A549 (cell line): ENCODE data around the gene SPIRE1. TPM values are rescaled to one million over a fixed set of nuclear protein-coding genes. Genes with fewer than 3 reads are reported as not detected.

Experiments used
- ATAC-seq, 2 experiments: fragments of 200-7000 bp in 1 of 2; fragments of >200 bp in 1 of 2; cut with Nextera tagmentation in 1 of 2; cut with Tn5 transposase in 1 of 2; 3 replicates each; pipeline versions ENCODE4 v1.8.0 to v1.9.1; 2018 to 2020; ENCODE audit warnings: mild to moderate bottlenecking in 1 of 2, moderate library complexity in 1 of 2
- CTCF ChIA-PET: fragments of 300-600 bp; sonication (Branson Sonifier 250); formaldehyde crosslinking; extraction: SDS; loops from one replicate; lab custom pipeline; 2021; ENCODE audit warnings: antibody characterized with exemption, inconsistent platforms; lab: Yijun Ruan, JAX
- POLR2A ChIA-PET: fragments of 350-600 bp; formaldehyde crosslinking; extraction: SDS; loops from one replicate; lab custom pipeline; 2021; ENCODE audit warnings: antibody characterized with exemption, inconsistent platforms; lab: Yijun Ruan, JAX
- DNase-seq, 2 experiments: peaks; one replicate each; pipeline versions ENCODE4 v3.0.0 to v3.0.0-alpha.2; 2011 to 2016; ENCODE audit warnings: low read depth in 1 of 2, low spot score in 1 of 2
- FAIRE-seq: peaks from 2 replicates; lab custom pipeline; 2011; peaks lifted over from hg19 to GRCh38; lab: Jason Lieb, UNC
- H3K27ac ChIP-seq, 2 experiments: fragments of >200 bp; sonication (Bioruptor Twin); formaldehyde crosslinking; 3 replicates each; pipeline ENCODE4 v1.5.1; 2016 to 2017
- H3K4me1 ChIP-seq: fragments of >200 bp; sonication (Bioruptor Twin); formaldehyde crosslinking; 3 replicates; pipeline ENCODE4 v1.6.1; 2016
- H3K4me2 ChIP-seq: fragments of >200 bp; sonication (Bioruptor Twin); formaldehyde crosslinking; 3 replicates; pipeline ENCODE4 v1.6.1; 2016
- H3K4me3 ChIP-seq: fragments of >200 bp; sonication (Bioruptor Twin); formaldehyde crosslinking; 3 replicates; pipeline ENCODE4 v1.5.1; 2016
- H3K9me3 ChIP-seq: fragments of >200 bp; sonication (Bioruptor Twin); formaldehyde crosslinking; 3 replicates; pipeline ENCODE4 v1.6.1; 2016
- BHLHE40 ChIP-seq: IDR thresholded peaks from 2 replicates; pipeline ENCODE4 v1.6.1; 2012; ENCODE audit warnings: low read depth, low read length, inconsistent platforms
- CEBPB ChIP-seq, 2 experiments: fragments of >200 bp in 1 of 2; sonication (Bioruptor Twin) in 1 of 2; formaldehyde crosslinking in 1 of 2; IDR thresholded peaks; 2 replicates each; pipeline ENCODE4 v1.6.1; 2012 to 2016
- CHD2 ChIP-seq: fragments of 150-350 bp; IDR thresholded peaks from 2 replicates; pipeline ENCODE4 v1.6.1; 2014; ENCODE audit warnings: low read length; ENCODE audit not compliant: partially characterized antibody
- CHD4 ChIP-seq: fragments of 200-600 bp; sonication (generic); IDR thresholded peaks from 2 replicates; pipeline ENCODE4 v1.6.1; 2016; ENCODE audit warnings: antibody characterized with exemption, mild to moderate bottlenecking, borderline replicate concordance
- FOSB ChIP-seq: fragments of 250-450 bp; sonication (Bioruptor Pico); IDR thresholded peaks from 2 replicates; pipeline ENCODE4 v1.5.0; 2020; ENCODE audit warnings: mild to moderate bottlenecking, moderate library complexity
- FOSL2 ChIP-seq, 2 experiments: fragments of 450-650 bp in 1 of 2; fragments of >200 bp in 1 of 2; sonication (Bioruptor Twin) in 1 of 2; formaldehyde crosslinking; IDR thresholded peaks; 2 replicates each; pipeline versions ENCODE4 v1.5.0 to v1.6.1; 2016 to 2020; ENCODE audit warnings: mild to moderate bottlenecking in 1 of 2, moderate library complexity in 1 of 2
- HDAC2 ChIP-seq: fragments of 200-600 bp; sonication (generic); IDR thresholded peaks from 2 replicates; pipeline ENCODE4 v1.6.1; 2016
- HEYL ChIP-seq: fragments of 250-450 bp; sonication (Bioruptor Pico); IDR thresholded peaks from 2 replicates; pipeline ENCODE4 v1.8.0; 2021; ENCODE audit warnings: mild to moderate bottlenecking, moderate library complexity
- KDM1A ChIP-seq: fragments of 200-600 bp; sonication (generic); IDR thresholded peaks from 2 replicates; pipeline ENCODE4 v1.6.1; 2016; ENCODE audit warnings: low read depth, mild to moderate bottlenecking
- MAFK ChIP-seq: fragments of 450-650 bp; IDR thresholded peaks from 2 replicates; pipeline ENCODE4 v1.6.1; 2014; ENCODE audit not compliant: partially characterized antibody
- NR3C1 ChIP-seq: fragments of >200 bp; sonication (Bioruptor Twin); formaldehyde crosslinking; IDR thresholded peaks from 3 replicates; pipeline ENCODE4 v1.6.1; 2017
- POLR2A ChIP-seq: IDR thresholded peaks from 2 replicates; pipeline ENCODE4 v1.6.1; 2012; ENCODE audit warnings: mild to moderate bottlenecking, low read length
- RAD21 ChIP-seq, 2 experiments: fragments of >200 bp in 1 of 2; sonication (Bioruptor Twin) in 1 of 2; formaldehyde crosslinking in 1 of 2; IDR thresholded peaks in 1 of 2; conservative IDR thresholded peaks in 1 of 2; 2 replicates in 1 of 2; 3 replicates in 1 of 2; pipeline ENCODE4 v1.6.1; 2012 to 2018; ENCODE audit warnings: inconsistent platforms in 1 of 2
- RARB ChIP-seq: fragments of 250-450 bp; sonication (Bioruptor Pico); IDR thresholded peaks from 2 replicates; pipeline ENCODE4 v1.8.0; 2021; ENCODE audit warnings: mild to moderate bottlenecking, moderate library complexity
- RFX5 ChIP-seq: fragments of 450-650 bp; IDR thresholded peaks from 2 replicates; pipeline ENCODE4 v1.7.1; 2014; ENCODE audit warnings: antibody characterized with exemption, mild to moderate bottlenecking, moderate library complexity
- SMC3 ChIP-seq: fragments of >200 bp; sonication (Bioruptor Twin); formaldehyde crosslinking; IDR thresholded peaks from 3 replicates; pipeline ENCODE4 v1.6.1; 2018; ENCODE audit warnings: inconsistent platforms
- SREBF2 ChIP-seq: fragments of 450-650 bp; IDR thresholded peaks from 2 replicates; pipeline ENCODE4 v1.6.1; 2014; ENCODE audit warnings: mild to moderate bottlenecking, moderate library complexity
- TFCP2L1 ChIP-seq: fragments of 250-450 bp; sonication (Bioruptor Pico); IDR thresholded peaks from 2 replicates; pipeline ENCODE4 v1.5.0; 2021; ENCODE audit warnings: mild to moderate bottlenecking
- ZC3H11A ChIP-seq: fragments of 450-650 bp; IDR thresholded peaks from 2 replicates; pipeline ENCODE4 v1.6.1; 2014; ENCODE audit warnings: antibody characterized with exemption, mild to moderate bottlenecking
- WGBS: methylation state at CpG from one replicate; pipeline ENCODE4 v1.1.6; 2017; ENCODE audit errors: missing lambda C conversion rate; 5-methylcytosine and 5-hydroxymethylcytosine counted together
- polyA plus RNA-seq, 4 experiments: library from polyadenylated mRNA; depleted of rRNA in 3 of 4; stranded (reverse); fragments of >200 nt; fragmentation: RNase III in 1 of 4; extraction: RNeasy Plus Mini Kit Qiagen cat#74134 plus additional on column Dnase treatment in 1 of 4; gene quantifications; 2 replicates in 3 of 4; 3 replicates in 1 of 4; pipeline ENCODE4 v1.2.3, GENCODE V29; 2011 to 2017
- TF ChIP-seq, protein P1 (sequence below): fragments of >200 bp; sonication (Bioruptor Twin); formaldehyde crosslinking; IDR thresholded peaks from 2 replicates; pipeline ENCODE4 v1.6.1; 2016
- TF ChIP-seq, protein P2 (sequence below): IDR thresholded peaks from 2 replicates; pipeline ENCODE4 v1.6.1; 2012
- TF ChIP-seq, protein P3 (sequence below): fragments of 250-450 bp; sonication (Bioruptor Pico); IDR thresholded peaks from 2 replicates; pipeline ENCODE4 v1.5.0; 2021; ENCODE audit warnings: mild to moderate bottlenecking, moderate library complexity, borderline replicate concordance
- TF ChIP-seq, protein P4 (sequence below): fragments of 250-450 bp; sonication (Bioruptor Pico); IDR thresholded peaks from 2 replicates; pipeline ENCODE4 v1.5.0; 2020; ENCODE audit warnings: low read depth, mild to moderate bottlenecking, moderate library complexity

SPIRE1 gene
- polyA plus RNA-seq, 2 of the 4 experiments (the other 2 are of a cell fraction): 8.3 to 29.4 TPM

DNA sequence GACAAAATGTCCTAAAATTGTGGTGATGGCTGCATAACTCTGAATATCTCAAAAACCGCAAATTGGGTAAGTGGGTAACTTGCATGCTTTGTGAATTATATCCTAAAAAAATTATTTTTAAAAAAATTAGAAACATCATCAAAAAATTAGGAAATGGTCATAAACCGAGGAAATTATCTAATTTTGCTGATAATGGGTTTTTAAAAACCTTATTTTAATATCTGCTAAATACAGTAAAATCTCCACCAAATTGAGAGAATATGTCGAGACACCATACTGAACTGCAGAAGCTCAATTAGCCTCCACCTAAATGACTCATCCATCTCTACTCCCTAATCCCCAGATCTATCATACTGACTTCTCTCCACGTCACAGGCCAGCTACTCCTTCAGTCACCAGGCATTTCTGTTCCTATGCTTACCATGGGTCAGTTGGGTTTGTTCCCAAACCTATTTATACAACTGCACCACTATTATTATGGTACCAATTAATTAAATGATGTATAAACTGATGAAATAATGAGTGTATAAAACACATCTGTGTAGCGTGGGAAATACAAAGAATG lies 36.1 kb downstream of the SPIRE1 start:
- H3K4me2 ChIP-seq: no peak overlapping the region
- ChIA-PET POLR2A (no interaction called here), CTCF (no interaction called here)
- no peak for FAIRE-seq
- 0 out of 3 replicates have a peak, but pooled peaks cover 5% of the 10 kb centered on the region for H3K4me1 ChIP-seq
- no peak for ATAC-seq
- WGBS: 84% methylated on average over 5 of the region's 5 CpGs
- H3K27ac ChIP-seq: no peak overlapping the region
- H3K9me3 ChIP-seq: no peaks in the 10 kb centered on the region
- TF ChIP-seq MAFK (no peak), FOSL2 (IDR thresholded peaks at IDR 0.05) (no peak), FOSL2 (CRISPR knock-in tag; IDR thresholded peaks at IDR 0.05) (no peak), FOSB (CRISPR knock-in tag) (no peak), ZC3H11A (no peak), RFX5 (no peak), KDM1A (no peak), NR3C1 (no peak), CHD2 (no peak), RAD21 (conservative IDR thresholded peaks at IDR 0.05 in 1 of 2, IDR thresholded peaks at IDR 0.05 in 1 of 2) (no peak), SMC3 (no peak), HDAC2 (no peak), RARB (CRISPR knock-in tag) (no peak), BHLHE40 (no peak), TFCP2L1 (CRISPR knock-in tag) (no peak)
- TF ChIP-seq, protein P1, sequence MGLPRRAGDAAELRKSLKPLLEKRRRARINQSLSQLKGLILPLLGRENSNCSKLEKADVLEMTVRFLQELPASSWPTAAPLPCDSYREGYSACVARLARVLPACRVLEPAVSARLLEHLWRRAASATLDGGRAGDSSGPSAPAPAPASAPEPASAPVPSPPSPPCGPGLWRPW: no peak
- TF ChIP-seq, protein P2, sequence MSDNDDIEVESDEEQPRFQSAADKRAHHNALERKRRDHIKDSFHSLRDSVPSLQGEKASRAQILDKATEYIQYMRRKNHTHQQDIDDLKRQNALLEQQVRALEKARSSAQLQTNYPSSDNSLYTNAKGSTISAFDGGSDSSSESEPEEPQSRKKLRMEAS: no peak
- TF ChIP-seq, protein P3, sequence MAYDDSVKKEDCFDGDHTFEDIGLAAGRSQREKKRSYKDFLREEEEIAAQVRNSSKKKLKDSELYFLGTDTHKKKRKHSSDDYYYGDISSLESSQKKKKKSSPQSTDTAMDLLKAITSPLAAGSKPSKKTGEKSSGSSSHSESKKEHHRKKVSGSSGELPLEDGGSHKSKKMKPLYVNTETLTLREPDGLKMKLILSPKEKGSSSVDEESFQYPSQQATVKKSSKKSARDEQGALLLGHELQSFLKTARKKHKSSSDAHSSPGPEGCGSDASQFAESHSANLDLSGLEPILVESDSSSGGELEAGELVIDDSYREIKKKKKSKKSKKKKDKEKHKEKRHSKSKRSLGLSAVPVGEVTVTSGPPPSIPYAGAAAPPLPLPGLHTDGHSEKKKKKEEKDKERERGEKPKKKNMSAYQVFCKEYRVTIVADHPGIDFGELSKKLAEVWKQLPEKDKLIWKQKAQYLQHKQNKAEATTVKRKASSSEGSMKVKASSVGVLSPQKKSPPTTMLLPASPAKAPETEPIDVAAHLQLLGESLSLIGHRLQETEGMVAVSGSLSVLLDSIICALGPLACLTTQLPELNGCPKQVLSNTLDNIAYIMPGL (CRISPR knock-in tag): no peak
- TF ChIP-seq, protein P4, sequence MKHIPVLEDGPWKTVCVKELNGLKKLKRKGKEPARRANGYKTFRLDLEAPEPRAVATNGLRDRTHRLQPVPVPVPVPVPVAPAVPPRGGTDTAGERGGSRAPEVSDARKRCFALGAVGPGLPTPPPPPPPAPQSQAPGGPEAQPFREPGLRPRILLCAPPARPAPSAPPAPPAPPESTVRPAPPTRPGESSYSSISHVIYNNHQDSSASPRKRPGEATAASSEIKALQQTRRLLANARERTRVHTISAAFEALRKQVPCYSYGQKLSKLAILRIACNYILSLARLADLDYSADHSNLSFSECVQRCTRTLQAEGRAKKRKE (CRISPR knock-in tag): no peak
- no peak for DNase-seq
- H3K4me3 ChIP-seq: no peak overlapping the region

DNA sequence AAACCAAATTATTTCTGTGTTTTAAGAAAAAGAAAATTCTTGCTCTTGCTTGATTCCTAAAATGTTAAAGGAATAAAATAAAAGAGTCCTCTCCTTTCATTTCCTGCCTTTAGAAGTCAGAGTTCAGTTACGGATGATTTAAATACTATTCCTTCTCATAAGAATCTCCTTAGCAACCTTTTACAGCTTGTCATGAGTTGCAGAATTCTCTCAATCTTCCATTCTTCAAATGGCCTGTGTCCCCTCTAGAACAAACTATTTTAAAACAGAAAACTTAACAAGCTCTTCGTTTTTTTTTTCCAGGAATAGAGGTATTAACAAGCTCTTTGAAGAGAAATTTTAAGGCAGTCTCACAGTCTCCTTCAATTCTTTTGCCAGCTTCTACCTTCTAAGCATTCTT lies 42.2 kb downstream of the SPIRE1 start:
- H3K4me2 ChIP-seq: no peak overlapping the region
- CTCF ChIA-PET: interaction anchor here (0.5 to 0.8 kb wide), 4 partner anchors 39 to 196 kb away, joined by 3 to 4 read pairs (median 3); no protein-coding TSS in a partner anchor
- H3K4me3 ChIP-seq: no peak overlapping the region
- no peaks in the 10 kb centered on the region for H3K9me3 ChIP-seq
- POLR2A ChIA-PET: no interaction called here
- ATAC-seq: no peak
- H3K27ac ChIP-seq: no peak overlapping the region
- WGBS: 52% methylated on average over 2 of the region's 2 CpGs
- no peak for TF ChIP-seq HEYL
- TF ChIP-seq CHD4: no peak
- no peak for TF ChIP-seq NR3C1
- no peak for TF ChIP-seq POLR2A
- no peak for FAIRE-seq
- no peaks in the 10 kb centered on the region; the same call in 2 of the 3 replicates for H3K4me1 ChIP-seq
- DNase-seq: no peak

DNA sequence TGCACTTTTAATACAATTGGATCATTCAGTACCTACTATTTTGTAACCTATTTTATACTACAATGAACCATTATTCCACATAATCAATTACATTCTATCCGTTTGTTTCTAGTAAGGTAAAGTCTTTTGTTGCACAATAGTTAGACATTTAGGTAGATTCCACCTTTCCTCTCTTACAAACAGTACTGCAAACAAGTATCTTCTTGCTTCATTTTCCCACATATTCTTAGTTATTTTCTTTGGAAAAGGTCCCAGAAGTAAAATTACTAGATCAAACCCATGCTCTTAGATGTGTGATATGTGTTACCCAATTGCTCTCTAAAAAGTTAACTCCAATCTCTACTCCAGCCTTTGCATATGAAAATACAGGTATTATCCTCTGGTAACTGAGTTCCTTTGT lies 49.6 kb downstream of the SPIRE1 start:
- FAIRE-seq (no peak), DNase-seq (no peak), ATAC-seq (no peak)
- Histone ChIP-seq H3K4me1 (peaks cover 41% of the 10 kb centered on the region), H3K9me3 (no peaks in the 10 kb centered on the region), H3K4me2 (peak overlapping the region; percentile 81; the same call in 2 of the 3 replicates), H3K4me3 (no peak overlapping the region), H3K27ac (peak overlapping the region; percentile 67 to 91; a peak in 4 of 6 replicates)
- ChIA-PET POLR2A (no interaction called here), CTCF (interaction anchor here (0.9 kb wide), 1 partner anchor 32 kb away, joined by 4 read pairs; no protein-coding TSS in a partner anchor)
- TF ChIP-seq CEBPB (IDR thresholded peaks at IDR 0.05) (peak; percentile 35 to 46; a peak in 1 of 4 replicates), SREBF2 (no peak)
- WGBS: 20% methylated on average over 1 of the region's 1 CpG
